Common myeloid progenitor, CD34-positive (primary cell): ENCODE measurements around the gene PLA2G2A.
A peak's percentile ranks its signal among the peaks of the same experiment; 100 is the strongest.
"Not testable (repeated sequence)": the region's sequence is repeated elsewhere in the genome, so short reads cannot be mapped to it uniquely, and the experiment has no call there.

Source experiments
- CTCF ChIA-PET: fragments of 350-600 bp; sonication (Branson Sonifier 250); formaldehyde crosslinking; loops from one replicate; lab custom pipeline; 2021; ENCODE audit warnings: antibody characterized with exemption; lab: Charles Lee
- POLR2A ChIA-PET: fragments of 350-600 bp; sonication (Branson Sonifier 250); formaldehyde crosslinking; loops from one replicate; lab custom pipeline; 2021; ENCODE audit warnings: antibody characterized with exemption; lab: Charles Lee
- DNase-seq, 3 donors: peaks; one replicate each; pipeline versions ENCODE4 v3.0.0 to v3.0.0-alpha.2; 2013
- H3K27ac ChIP-seq, 2 experiments: 1 replicate in 1 of 2; 2 replicates in 1 of 2; pipeline ENCODE4 v1.7.0; 2013; ENCODE audit warnings: inconsistent platforms in 2 of 2, low read length in 2 of 2, mild to moderate bottlenecking in 2 of 2, low read depth in 1 of 2, moderate library complexity in 1 of 2; ENCODE audit not compliant: severe bottlenecking in 2 of 2, insufficient read depth in 1 of 2, poor library complexity in 1 of 2
- H3K27me3 ChIP-seq, 5 experiments: replicated peaks in 2 of 5; 1 replicate in 3 of 5; 2 replicates in 2 of 5; pipeline versions ENCODE4 v1.6.1 to v1.7.0; 2013; ENCODE audit warnings: low read length in 4 of 5, mild to moderate bottlenecking in 2 of 5, moderate library complexity in 2 of 5, inconsistent platforms in 1 of 5; ENCODE audit not compliant: insufficient read depth in 5 of 5, control insufficient read depth in 4 of 5
- H3K36me3 ChIP-seq, 4 experiments: 1 replicate in 2 of 4; 2 replicates in 2 of 4; pipeline versions ENCODE4 v1.6.1 to v1.7.0; 2013; ENCODE audit warnings: low read length in 3 of 4, control low read depth in 1 of 4, mild to moderate bottlenecking in 1 of 4; ENCODE audit not compliant: control insufficient read depth in 4 of 4, insufficient read depth in 4 of 4
- H3K4me1 ChIP-seq, 4 experiments: 1 replicate in 3 of 4; 2 replicates in 1 of 4; pipeline versions ENCODE4 v1.6.1 to v1.7.1; 2013; ENCODE audit warnings: low read length in 3 of 4, mild to moderate bottlenecking in 3 of 4, control low read depth in 1 of 4, inconsistent platforms in 1 of 4, moderate library complexity in 1 of 4; ENCODE audit not compliant: control insufficient read depth in 4 of 4, insufficient read depth in 4 of 4; ENCODE audit errors: control extremely low read depth in 1 of 4
- H3K4me3 ChIP-seq, 7 experiments: 1 replicate in 4 of 7; 2 replicates in 3 of 7; pipeline versions ENCODE4 v1.5.1 to v1.7.0; 2013; ENCODE audit warnings: mild to moderate bottlenecking in 7 of 7, low read length in 6 of 7, moderate library complexity in 6 of 7, inconsistent platforms in 2 of 7, low read depth in 2 of 7, control low read depth in 1 of 7; ENCODE audit not compliant: insufficient read depth in 4 of 7, control insufficient read depth in 1 of 7; ENCODE audit errors: extremely low read depth in 1 of 7
- H3K9me3 ChIP-seq, 5 experiments: 1 replicate in 4 of 5; 2 replicates in 1 of 5; pipeline versions ENCODE4 v1.6.1 to v1.7.1; 2013; ENCODE audit warnings: low read length in 4 of 5, mild to moderate bottlenecking in 2 of 5, inconsistent platforms in 1 of 5, low read depth in 1 of 5, moderate library complexity in 1 of 5; ENCODE audit not compliant: control insufficient read depth in 4 of 5, insufficient read depth in 2 of 5; ENCODE audit errors: control extremely low read depth in 1 of 5
- WGBS: methylation state at CpG from one replicate; pipeline ENCODE4 v1.1.5; 2013; ENCODE audit not compliant: insufficient coverage; 5-methylcytosine and 5-hydroxymethylcytosine counted together

The PLA2G2A gene

GRCh38 chr1:20008391-20008841 is 29.0 kb upstream of the PLA2G2A start:
- Histone ChIP-seq H3K36me3 (no peaks in the 10 kb centered on the region), H3K9me3 (peaks cover 0 to 4% (median 0%) of the 10 kb centered on the region in 5 experiments), H3K4me1 (no peaks in the 10 kb centered on the region), H3K27me3 (peaks cover 0 to 3% (median 0%) of the 10 kb centered on the region in 5 experiments), H3K27ac (no peak overlapping the region), H3K4me3 (no peak overlapping the region)
- WGBS, result 93% methylated on average over 2 of the region's 2 CpGs
- DNase-seq, result peak in 1 of 3 donors; percentile 1
- ChIA-PET CTCF (no interaction called here), POLR2A (no interaction called here)

- CTCF ChIA-PET, POLR2A ChIA-PET: not testable (repeated sequence)
- WGBS, result no CpG with 5 or more reads among the region's 3 CpGs
Measured at GRCh38 chr1:19998823-19999222, 19.4 kb upstream of the PLA2G2A start.

GRCh38 chr1:19990689-19991088 is 11.3 kb upstream of the PLA2G2A start:
- Histone ChIP-seq H3K4me1 (no peaks in the 10 kb centered on the region), H3K27ac (no peak overlapping the region), H3K4me3 (no peak overlapping the region), H3K27me3 (peaks cover 2 to 47% (median 6%) of the 10 kb centered on the region in 5 experiments), H3K36me3 (no peaks in the 10 kb centered on the region), H3K9me3 (peaks cover 0 to 5% (median 2%) of the 10 kb centered on the region in 5 experiments)
- 80% methylated on average over 1 of the region's 2 CpGs for WGBS
- ChIA-PET POLR2A (no interaction called here), CTCF (no interaction called here)
- DNase-seq, result no peak

More at GRCh38 chr1:19998823-19999222, 19.4 kb upstream of the PLA2G2A start:
- peaks cover 0 to 23% (median 2%) of the 10 kb centered on the region in 5 experiments for H3K27me3 ChIP-seq
- not testable (repeated sequence) for H3K4me3 ChIP-seq, DNase-seq, H3K27ac ChIP-seq, H3K36me3 ChIP-seq, H3K4me1 ChIP-seq
- peaks cover 0 to 12% (median 2%) of the 10 kb centered on the region in 5 experiments for H3K9me3 ChIP-seq

- WGBS, result 59% methylated on average over 9 of the region's 9 CpGs
- H3K4me1 ChIP-seq, POLR2A ChIA-PET, H3K9me3 ChIP-seq, CTCF ChIA-PET, H3K36me3 ChIP-seq, DNase-seq, H3K27ac ChIP-seq, H3K4me3 ChIP-seq: not testable (repeated sequence)
- peaks cover 2 to 43% (median 6%) of the 10 kb centered on the region in 5 experiments for H3K27me3 ChIP-seq
Measured at GRCh38 chr1:19990182-19990582, 10.8 kb upstream of the PLA2G2A start.

- WGBS, result 94% methylated on average over 2 of the region's 4 CpGs
- POLR2A ChIA-PET, result no interaction called here
- CTCF ChIA-PET, result interaction anchor here (0.5 kb wide), 1 partner anchor 505 kb away, joined by 3 read pairs; no protein-coding TSS in a partner anchor
- no peak overlapping the region for H3K4me3 ChIP-seq
- no peak for DNase-seq
- no peaks in the 10 kb centered on the region for H3K9me3 ChIP-seq
- H3K27ac ChIP-seq, result no peak overlapping the region
- no peaks in the 10 kb centered on the region for H3K36me3 ChIP-seq
- no peaks in the 10 kb centered on the region for H3K4me1 ChIP-seq
- H3K27me3 ChIP-seq, result peaks cover 2 to 37% (median 6%) of the 10 kb centered on the region in 5 experiments
Measured at GRCh38 chr1:19988267-19989006, 9.0 kb upstream of the PLA2G2A start.

GRCh38 chr1:19987719-19988118 is 8.3 kb upstream of the PLA2G2A start:
- H3K27me3 ChIP-seq, result peaks cover 2 to 37% (median 6%) of the 10 kb centered on the region in 5 experiments
- H3K4me1 ChIP-seq, result no peaks in the 10 kb centered on the region
- ChIA-PET CTCF (no interaction called here), POLR2A (no interaction called here)
- no peak overlapping the region for H3K27ac ChIP-seq
- H3K9me3 ChIP-seq, result no peaks in the 10 kb centered on the region
- WGBS, result 100% methylated on average over 1 of the region's 2 CpGs
- no peak overlapping the region for H3K4me3 ChIP-seq
- no peaks in the 10 kb centered on the region for H3K36me3 ChIP-seq
- DNase-seq, result no peak

GRCh38 chr1:19984409-19985016 is 5.1 kb upstream of the PLA2G2A start:
- 95% methylated on average over 24 of the region's 32 CpGs for WGBS
- POLR2A ChIA-PET, CTCF ChIA-PET, DNase-seq, H3K36me3 ChIP-seq, H3K9me3 ChIP-seq, H3K4me3 ChIP-seq, H3K27ac ChIP-seq, H3K4me1 ChIP-seq: not testable (repeated sequence)
- H3K27me3 ChIP-seq, result peaks cover 3 to 36% (median 14%) of the 10 kb centered on the region in 5 experiments
